Measurements from ENCODE around the gene FLOT2. TPM values are rescaled to one million over a fixed set of nuclear protein-coding genes. Genes with fewer than 3 reads are reported as not detected.

The FLOT2 gene
- total RNA-seq, 2 donors from 2014 or later, result 92.1 to 125 TPM

GRCh38 chr17:28885951-28886350 is 11.6 kb downstream of the FLOT2 start:
- Histone ChIP-seq H3K36me3 (peaks cover 9% of the 10 kb centered on the region), H3K9ac (ENCODE audit: low read depth in 2 of 2, low read length in 2 of 2) (no peak overlapping the region), H3K4me1 (no peaks in the 10 kb centered on the region), H3K9me3 (no peaks in the 10 kb centered on the region), H3K27me3 (no peaks in the 10 kb centered on the region), H3K27ac (no peak overlapping the region), H3K4me3 (no peak overlapping the region)
- no peak for DNase-seq
- TF ChIP-seq CTCF (IDR thresholded peaks at IDR 0.05), result no peak
- intact Hi-C loops (cut with DNase I), result no loop called here

- Histone ChIP-seq H3K36me3 (peaks cover 14% of the 10 kb centered on the region), H3K9ac (ENCODE audit: low read depth in 2 of 2, low read length in 2 of 2) (no peak overlapping the region), H3K4me3 (no peak overlapping the region), H3K27me3 (no peaks in the 10 kb centered on the region), H3K27ac (no peak overlapping the region), H3K4me1 (no peaks in the 10 kb centered on the region), H3K9me3 (no peaks in the 10 kb centered on the region)
- TF ChIP-seq CTCF (IDR thresholded peaks at IDR 0.05), result no peak
- intact Hi-C loops (cut with DNase I), result no loop called here
- no peak for DNase-seq
Measured at GRCh38 chr17:28885363-28885762, 12.2 kb downstream of the FLOT2 start.

GRCh38 chr17:28883967-28884702 is 13.4 kb downstream of the FLOT2 start:
- H3K36me3 ChIP-seq, result peaks cover 17% of the 10 kb centered on the region
- H3K27me3 ChIP-seq, result no peaks in the 10 kb centered on the region
- no peak for TF ChIP-seq CTCF (IDR thresholded peaks at IDR 0.05)
- no peaks in the 10 kb centered on the region for H3K9me3 ChIP-seq
- H3K4me3 ChIP-seq, result no peak overlapping the region
- intact Hi-C loops (cut with DNase I), result loop anchor here (5.0 kb wide), 1 partner anchor 202 kb away; no protein-coding TSS in a partner anchor
- no peaks in the 10 kb centered on the region for H3K4me1 ChIP-seq
- no peak overlapping the region for H3K27ac ChIP-seq
- no peak overlapping the region for H3K9ac ChIP-seq (ENCODE audit: low read depth in 2 of 2, low read length in 2 of 2)
- DNase-seq, result no peak

- Histone ChIP-seq H3K27ac (no peak overlapping the region), H3K4me1 (no peaks in the 10 kb centered on the region), H3K9me3 (no peaks in the 10 kb centered on the region), H3K36me3 (peaks cover 17% of the 10 kb centered on the region), H3K9ac (ENCODE audit: low read depth in 2 of 2, low read length in 2 of 2) (no peak overlapping the region), H3K27me3 (no peaks in the 10 kb centered on the region), H3K4me3 (no peak overlapping the region)
- no peak for TF ChIP-seq CTCF (IDR thresholded peaks at IDR 0.05)
- intact Hi-C loops (cut with DNase I), result loop anchor here (5.0 kb wide), 1 partner anchor 200 kb away; no protein-coding TSS in a partner anchor
- DNase-seq, result no peak
Measured at GRCh38 chr17:28882154-28882895, 15.2 kb downstream of the FLOT2 start.

- H3K27me3 ChIP-seq, result no peaks in the 10 kb centered on the region
- no peak overlapping the region for H3K4me3 ChIP-seq
- H3K27ac ChIP-seq, result no peak overlapping the region
- H3K4me1 ChIP-seq, result no peaks in the 10 kb centered on the region
- DNase-seq, result no peak
- intact Hi-C loops (cut with DNase I), result loop anchor here (5.0 kb wide), 1 partner anchor 199 kb away; no protein-coding TSS in a partner anchor
- no peak overlapping the region for H3K9ac ChIP-seq (ENCODE audit: low read depth in 2 of 2, low read length in 2 of 2)
- no peak for TF ChIP-seq CTCF (IDR thresholded peaks at IDR 0.05)
- no peaks in the 10 kb centered on the region for H3K9me3 ChIP-seq
- peaks cover 17% of the 10 kb centered on the region for H3K36me3 ChIP-seq
Measured at GRCh38 chr17:28881533-28882056, 15.9 kb downstream of the FLOT2 start.

Measured in colonic mucosa (tissue), 4 donors.